Activated T-helper 1 cell treated with Interleukin-2 at 50 U/mL for 16 hours (primary cell): Measurements from ENCODE around the gene TMEM163.
"Not testable (repeated sequence)": the region's sequence is repeated elsewhere in the genome, so short reads cannot be mapped to it uniquely, and the experiment has no call there.

Experiments used
- DNase-seq: peaks from one replicate; pipeline ENCODE4 v3.0.0-alpha.2; 2020; ENCODE audit warnings: low read depth

TMEM163 gene

DNA sequence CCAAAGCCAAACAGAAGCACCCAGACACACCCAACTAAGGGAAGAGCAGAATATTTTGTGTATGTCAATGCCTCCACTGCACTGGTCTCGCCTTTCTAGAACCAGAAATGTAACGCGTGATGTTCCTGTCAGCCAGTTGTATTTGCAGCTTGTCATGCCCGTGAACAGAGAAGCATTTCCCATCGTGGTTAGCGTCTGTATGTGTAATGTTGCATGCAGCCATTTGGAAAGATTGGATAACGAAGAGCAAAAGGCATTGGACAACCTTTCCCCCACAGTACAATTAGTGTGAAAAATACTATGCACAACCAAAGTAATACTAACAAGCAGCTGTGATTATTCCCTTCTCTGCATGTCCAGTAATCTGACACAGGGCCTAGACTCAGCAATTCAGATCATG is 140.5 kb downstream of the TMEM163 start:
- no peak for DNase-seq

DNA sequence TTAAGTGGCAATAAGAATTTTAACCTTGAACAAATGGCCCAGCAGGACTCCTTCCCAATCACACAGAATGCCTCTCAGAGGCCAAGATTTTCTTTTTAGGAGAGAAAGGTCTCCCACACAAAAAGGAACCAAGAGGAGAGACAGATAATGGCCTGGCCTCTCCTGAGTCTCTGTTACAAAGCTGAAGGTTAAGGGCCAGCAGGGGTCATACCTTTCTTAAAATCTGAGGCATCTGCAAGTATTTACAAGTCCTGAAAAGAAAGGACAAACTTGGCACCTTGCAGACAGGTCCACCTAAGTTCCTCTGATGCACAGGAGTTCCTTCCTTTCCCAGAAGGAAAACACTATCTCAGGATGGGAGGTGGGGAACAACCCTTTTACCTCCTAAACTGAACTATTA is 142.3 kb downstream of the TMEM163 start:
- no peak for DNase-seq

DNA sequence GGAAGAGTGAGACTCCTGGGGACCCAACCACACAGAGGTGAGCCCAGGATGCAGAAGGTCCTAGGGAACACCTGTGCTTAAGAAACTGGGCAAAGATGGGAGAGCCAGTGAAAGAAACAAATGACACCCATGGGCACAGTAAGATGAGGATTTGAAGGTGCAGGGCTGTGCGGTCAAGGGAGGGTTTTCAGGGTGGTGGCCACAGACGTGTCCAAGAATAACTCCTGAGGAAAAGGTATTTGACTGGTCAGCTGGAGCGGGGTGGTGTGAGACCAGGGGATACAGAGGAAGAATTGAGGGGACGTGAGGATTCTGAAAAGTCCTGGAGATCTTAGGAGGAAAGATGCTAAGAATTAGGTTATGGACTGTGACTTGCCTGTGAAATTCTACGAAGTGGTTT is 142.9 kb downstream of the TMEM163 start:
- DNase-seq: no peak

- DNase-seq: no peak
Observed at GRCh38 chr2:134574611-134575330, 144.0 kb downstream of the TMEM163 start.

- DNase-seq: no peak
Observed at GRCh38 chr2:134573724-134574123, 145.1 kb downstream of the TMEM163 start.

DNA sequence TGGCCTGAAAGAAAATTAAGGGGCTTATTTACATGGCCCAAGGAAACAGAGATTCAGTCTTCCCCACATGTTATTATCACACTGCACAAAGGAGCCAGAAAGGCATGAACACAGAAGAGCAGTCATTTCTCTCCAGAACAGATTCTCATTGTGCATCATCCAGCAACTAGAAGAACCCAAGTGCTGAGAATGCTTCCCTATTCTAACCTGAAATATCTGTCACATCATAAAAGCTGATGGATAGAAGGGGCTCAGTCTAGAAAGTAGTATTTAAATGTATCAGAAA is 145.8 kb downstream of the TMEM163 start:
- no peak for DNase-seq

GRCh38 chr2:134572314-134573084 is 146.3 kb downstream of the TMEM163 start:
- DNase-seq: no peak

DNA sequence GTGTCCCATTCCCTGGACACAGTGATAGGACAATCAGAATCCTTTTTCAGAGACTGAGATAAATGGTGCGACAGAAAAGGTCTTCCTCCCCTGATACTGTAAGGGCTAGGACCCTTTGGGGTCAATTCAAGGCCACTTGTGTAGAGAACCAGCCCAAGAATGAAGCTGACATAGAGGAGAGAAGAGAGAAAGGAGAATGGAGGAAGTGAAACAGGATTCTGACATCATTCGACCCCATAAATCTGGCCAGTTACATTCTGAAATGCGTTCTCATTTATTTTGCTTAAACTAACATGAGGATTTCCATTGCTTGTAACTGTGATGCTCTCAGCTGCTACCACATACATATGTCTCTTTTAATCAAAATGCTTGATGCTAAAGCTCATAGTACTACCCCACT is 148.1 kb downstream of the TMEM163 start:
- no peak for DNase-seq

DNA sequence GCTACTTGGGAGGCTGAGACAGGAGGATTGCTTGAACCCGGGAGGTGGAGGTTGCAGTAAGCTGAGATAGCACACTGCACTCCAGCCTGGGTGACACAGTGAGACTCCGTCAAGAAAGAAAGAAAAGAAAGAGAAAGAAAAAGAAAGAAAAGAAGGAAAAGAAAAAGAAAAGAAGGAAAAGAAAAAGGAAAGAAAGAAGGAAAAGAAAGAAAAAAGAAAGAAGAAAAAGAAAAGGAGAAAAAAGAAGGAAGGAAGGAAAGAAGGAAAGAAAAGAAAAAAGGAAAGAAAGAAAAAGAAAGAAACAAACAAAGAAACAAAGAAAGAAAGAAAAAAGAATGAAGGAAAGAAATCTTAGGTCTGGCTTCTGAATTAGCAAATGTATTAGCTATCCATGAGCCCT is 150.4 kb downstream of the TMEM163 start:
- no peak for DNase-seq

DNA sequence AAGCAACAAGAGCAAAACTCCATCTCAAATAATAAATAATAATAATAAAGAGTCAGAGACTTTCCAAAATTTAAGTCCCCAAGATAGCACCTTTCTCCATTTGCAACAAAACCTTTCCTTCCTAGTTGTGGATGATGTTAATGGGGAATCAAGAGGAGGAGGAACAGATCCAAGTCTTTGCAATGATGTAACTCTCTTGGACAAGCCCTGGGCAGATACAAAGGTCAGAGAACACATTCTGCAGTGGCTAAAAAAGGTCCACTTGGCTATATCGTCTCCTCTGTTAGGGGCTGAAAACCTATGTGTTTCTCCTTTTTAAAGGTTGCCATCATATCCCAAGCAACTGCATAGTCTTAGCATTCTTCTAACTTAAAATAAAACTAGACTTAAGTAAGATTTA is 151.1 kb downstream of the TMEM163 start:
- no peak for DNase-seq

DNA sequence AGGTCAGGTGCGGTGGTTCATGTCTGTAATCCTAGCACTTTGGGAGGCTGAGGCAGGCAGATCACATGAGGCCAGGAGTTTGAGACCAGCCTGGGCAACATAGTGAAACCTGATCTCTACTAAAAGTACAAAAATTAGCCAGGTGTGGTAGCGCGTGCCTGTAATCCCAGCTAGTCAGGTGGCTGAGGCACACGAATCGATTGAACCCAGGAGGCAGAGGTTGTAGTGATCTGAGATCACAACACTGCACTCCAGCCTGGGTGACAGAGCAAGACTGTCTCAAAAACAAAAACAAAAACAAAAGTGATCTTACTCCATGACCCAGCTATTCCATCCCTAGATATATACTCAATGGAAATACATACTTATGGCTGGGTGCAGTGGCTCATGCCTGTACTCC is 153.8 kb downstream of the TMEM163 start:
- DNase-seq: not testable (repeated sequence)

GRCh38 chr2:134564549-134564948 is 154.3 kb downstream of the TMEM163 start:
- DNase-seq: no peak

GRCh38 chr2:134558208-134558830 is 160.5 kb downstream of the TMEM163 start:
- DNase-seq: no peak

GRCh38 chr2:134555411-134555810 is 163.4 kb downstream of the TMEM163 start:
- DNase-seq: no peak

DNA sequence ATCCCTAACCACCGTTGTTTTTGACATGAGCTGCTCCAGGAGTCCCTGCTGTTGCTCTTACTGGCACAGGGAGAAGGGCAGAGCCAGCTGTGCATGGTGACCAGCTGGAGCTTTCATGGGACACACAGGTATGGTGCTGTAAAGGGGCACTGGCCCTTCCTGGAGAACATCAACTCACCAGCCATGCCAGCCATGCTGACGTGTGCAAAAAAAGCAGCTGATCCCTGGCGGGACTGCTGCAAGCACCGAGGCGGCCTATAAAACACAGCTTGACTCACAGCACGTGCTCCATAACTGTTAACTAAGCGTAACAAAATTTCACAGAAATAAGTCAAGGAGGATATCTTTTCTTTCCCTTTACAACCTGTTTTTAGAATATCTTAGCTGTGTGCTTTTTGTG is 165.1 kb downstream of the TMEM163 start:
- no peak for DNase-seq

GRCh38 chr2:134550566-134551164 is 168.1 kb downstream of the TMEM163 start:
- DNase-seq: no peak

DNA sequence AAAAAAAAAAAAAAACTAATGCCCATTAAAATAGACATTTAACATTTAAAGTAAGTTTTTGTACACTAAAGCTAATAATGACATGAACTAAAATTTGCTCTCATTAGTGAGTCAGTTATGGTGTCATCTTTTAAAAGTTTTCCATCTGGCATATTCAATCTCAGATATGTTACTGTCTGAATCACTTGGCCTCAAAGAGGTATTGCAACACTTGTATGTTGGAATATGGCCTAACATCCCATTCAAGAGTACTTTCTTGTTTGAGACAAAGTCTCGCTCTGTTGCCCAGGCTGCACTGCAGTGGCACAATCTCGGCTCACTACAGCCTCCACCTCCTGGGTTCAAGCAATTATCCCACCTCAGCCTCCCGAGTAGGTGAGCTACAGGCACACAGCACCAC is 169.7 kb downstream of the TMEM163 start:
- no peak for DNase-seq

DNA sequence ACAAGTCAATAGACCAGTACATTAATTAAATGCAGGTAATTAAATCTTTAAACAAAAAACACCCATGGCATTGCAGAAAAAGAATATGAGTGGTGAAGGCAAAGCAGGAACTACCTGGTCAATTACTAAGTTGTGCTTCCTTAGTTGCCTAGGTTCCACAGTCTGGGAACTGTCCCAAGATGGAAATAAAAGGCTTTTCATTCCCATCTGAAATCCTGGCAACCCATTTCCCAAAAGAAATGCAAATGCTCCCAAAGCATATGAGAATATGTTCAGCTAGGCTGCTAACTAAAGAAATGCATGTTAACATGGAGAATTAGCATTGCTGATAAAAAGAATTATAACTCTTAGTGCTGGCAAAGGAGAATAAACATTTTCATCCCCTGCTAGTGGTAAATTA is 177.8 kb downstream of the TMEM163 start:
- DNase-seq: no peak

DNA sequence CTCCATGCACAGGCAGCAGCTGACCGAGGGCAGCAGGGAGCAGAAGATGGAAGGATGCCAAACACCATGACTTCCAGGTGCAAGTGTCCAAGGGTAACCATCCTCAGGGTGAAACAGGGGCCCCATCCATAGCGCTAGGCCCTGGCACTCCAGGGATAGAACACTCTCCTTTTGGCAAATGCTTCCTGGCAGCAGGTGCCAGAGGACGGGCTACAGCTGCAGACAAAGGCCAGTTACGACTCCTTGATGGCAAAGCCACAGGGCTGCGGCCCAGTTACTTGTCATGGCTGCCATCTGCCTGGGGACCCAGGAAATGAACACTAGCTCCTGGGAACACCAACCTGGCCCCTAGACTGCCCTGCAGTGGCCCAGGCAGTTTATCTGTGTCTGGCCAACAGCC is 178.8 kb downstream of the TMEM163 start:
- DNase-seq: no peak

DNA sequence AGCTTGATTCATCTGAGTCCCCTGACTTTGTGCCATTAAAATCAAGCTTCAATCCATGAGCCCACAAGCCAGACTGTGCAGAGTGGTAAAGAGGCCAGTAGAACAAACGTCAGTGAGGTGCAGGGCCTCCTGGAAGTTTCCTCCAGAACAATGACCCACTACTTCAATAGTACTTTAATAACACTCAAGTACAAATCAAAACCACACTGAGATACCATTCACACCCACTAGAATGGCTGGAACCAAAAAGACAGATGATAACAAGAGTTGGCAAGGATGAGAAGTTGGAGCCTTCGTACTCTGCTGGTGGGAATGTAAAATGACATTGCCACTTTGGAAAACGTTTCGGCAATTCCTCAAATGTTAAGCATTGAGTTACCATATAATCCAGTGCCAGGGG is 181.1 kb downstream of the TMEM163 start:
- no peak for DNase-seq

DNA sequence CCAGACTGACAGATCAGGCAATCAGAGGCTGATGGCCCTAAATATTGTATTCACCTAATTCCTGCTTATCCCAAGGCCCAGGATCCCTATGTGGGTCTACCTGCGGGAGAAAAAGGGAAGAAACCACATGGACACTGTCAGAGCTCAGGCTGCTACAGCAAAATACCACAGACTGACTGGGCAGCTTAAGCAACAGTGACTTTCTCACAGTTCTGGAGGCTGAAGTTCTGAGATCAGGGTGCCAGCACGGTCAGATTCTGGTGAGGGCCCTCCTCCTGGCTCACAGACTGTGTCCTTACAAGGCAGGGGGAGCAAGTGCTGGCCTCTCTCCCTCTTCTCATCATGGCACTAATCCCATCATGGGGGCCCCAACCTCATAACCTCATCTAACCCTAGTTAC is 181.7 kb downstream of the TMEM163 start:
- no peak for DNase-seq

DNA sequence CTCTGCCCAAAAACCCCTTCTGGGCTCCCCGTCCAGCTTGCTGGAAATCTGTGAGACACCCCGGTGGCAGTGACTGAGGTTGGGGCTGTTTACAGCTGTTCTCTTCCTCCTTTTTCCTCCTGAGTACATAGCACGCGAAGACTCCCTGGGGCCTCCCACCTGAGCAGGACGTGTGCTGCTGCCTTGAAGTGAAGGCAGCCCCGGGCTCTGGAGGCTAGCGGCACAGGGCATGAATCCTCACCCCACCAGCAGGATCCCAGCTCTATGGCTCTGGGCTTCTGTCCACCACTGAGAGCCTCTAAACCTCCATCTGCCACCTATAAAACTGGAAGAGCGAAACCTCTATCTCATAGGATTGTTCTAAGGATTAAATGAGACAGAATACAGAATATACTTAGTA is 182.5 kb downstream of the TMEM163 start:
- DNase-seq: no peak

DNA sequence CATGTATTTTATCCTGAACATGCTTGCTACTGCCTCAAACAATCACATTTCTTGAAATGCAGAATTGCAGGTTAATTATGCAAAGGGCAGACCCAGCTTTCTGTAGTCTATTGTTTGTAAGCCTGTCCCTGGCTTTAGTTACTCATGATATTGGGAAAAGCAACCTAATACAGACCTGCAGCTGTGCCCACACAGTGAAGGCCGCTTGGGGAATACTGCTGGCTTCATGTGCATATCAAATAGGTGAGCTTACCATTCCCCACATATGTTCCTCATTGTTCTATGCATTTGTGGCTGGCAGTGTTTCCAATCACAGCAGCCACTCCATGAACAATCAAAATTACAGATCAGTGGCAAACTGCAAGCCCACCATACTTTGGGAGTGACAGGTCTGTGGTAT is 186.3 kb downstream of the TMEM163 start:
- no peak for DNase-seq
